T-helper 9 cell (primary cell): ENCODE data around the gene CYREN.
"Not testable (repeated sequence)": the region's sequence is repeated elsewhere in the genome, so short reads cannot be mapped to it uniquely, and the experiment has no call there.

Experiments used
- DNase-seq: peaks from one replicate; pipeline ENCODE4 v3.0.0-alpha.2; 2020
- total RNA-seq, 2 donors: gene quantifications; one replicate each; lab custom pipeline; 2026; lab: John Stamatoyannopoulos, UW

CYREN gene, protein sequence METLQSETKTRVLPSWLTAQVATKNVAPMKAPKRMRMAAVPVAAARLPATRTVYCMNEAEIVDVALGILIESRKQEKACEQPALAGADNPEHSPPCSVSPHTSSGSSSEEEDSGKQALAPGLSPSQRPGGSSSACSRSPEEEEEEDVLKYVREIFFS
- total RNA-seq, result 16.4 to 40.6 reads per million in 2 donors

GRCh38 chr7:135170274-135170997 lies at the start of gene CYREN:
Gene CYREN, minus strand, starts transcription at chr7:135170707. Its CDS starts 1,785 bp downstream, at chr7:135168922.
- peak; percentile 84 for DNase-seq

DNA sequence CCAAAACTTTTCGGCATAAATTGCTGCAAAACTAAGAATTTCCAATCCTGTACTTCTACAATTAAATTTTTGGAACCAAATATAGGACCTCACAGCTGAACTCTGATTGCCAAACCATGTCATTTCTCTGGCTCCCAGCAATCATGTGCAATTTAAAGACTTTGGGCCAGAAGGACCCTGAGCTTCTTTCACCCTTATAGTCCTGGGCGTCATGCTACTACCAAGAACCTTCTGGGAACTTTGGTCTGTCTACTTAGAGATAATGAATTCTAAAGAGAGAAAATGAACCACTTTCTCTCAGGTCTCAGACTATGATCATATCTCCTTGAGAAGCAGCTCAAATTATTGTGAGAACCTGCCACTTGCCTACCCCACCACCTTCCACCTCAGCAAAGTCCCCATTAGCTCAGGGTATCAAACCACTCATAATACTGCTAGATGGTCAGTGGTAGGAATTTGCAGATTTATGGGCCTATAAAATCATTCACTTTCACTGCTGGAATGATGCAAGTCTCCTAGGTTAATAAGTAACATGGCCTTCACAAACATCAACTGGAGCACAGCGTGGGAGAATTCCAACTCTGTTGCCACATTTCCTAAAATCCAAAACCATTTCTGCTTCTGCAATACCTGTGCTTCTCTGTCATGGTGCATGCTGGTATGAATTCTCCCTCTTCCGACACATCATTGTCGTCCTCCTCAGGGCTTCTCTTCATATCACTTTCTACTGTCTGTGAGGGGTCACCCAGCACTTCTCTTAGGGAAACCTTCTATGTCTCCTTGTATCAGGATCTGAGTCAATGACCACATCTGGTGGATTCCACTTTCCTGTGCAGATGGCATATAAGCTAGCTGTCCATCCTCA lies 47.4 kb upstream of the CYREN start:
- no peak for DNase-seq

DNA sequence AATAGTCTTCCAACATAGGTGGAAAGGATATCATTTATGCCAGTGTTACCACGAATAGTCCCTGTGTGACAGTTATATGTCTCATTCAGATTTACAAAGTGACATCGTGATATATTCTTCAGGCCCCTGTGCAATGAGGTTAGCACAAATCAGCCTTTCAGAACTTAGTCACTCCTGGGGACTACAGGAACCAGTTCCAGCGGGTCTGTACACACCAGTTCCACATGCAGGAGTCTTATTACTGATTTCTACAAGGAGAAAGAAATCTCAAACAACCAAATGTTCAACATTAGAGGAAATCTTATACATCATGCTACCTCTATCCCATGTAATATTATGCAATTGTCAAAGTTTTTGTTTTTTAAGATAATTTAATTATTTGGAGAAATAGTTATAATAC lies 45.2 kb upstream of the CYREN start:
- no peak for DNase-seq

- DNase-seq, result no peak
These were observed 44.7 kb upstream of the CYREN start for GRCh38 chr7:135215180-135215579.

GRCh38 chr7:135213831-135214230 lies 43.3 kb upstream of the CYREN start:
- no peak for DNase-seq

GRCh38 chr7:135211946-135212685 lies 41.6 kb upstream of the CYREN start:
- DNase-seq, result not testable (repeated sequence)

DNA sequence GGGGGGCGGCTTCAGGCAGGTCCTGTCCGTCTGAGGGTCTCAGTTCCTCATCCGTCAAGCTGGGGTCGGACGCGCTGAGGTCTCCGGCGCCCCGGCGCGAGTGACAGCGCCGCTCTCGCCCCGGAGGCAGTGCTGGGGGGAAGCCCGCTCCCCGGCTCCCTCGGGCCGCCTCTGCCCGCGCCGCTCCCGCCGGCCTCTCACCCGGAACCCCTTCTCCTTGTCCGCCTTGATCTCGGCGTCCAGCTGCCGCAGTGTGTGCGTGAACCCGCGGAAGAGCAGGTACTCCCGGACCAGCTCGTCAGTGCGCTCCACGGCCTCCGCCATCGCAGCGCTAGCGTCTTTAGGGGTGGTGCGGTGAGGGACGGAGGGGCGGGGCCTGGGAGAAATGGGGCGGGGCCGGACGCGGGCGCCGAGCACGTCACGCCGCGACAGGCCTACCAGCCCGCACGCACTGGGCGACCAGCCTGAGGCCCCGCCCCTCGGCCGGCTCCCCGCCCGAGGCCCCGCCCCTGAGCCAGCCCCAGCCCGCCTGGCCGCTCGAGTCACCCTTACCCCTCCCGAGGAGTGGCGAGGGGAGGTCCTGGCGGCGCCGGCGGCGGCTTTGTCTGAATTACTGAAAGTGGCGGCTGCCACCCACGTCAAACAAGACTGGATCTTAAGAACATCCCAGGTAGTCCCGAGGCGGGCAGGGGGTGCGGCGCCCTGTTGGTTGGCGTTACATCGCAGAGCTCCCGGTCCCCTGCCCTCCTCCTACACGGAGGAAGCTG lies 40.9 kb upstream of the CYREN start, which contains the start of gene WDR91:
Gene WDR91 (minus strand): TSS at position 348 of the 767 bp plus-strand sequence. CDS start 24 bp downstream, at position 324.
- peak; percentile 98 for DNase-seq

DNA sequence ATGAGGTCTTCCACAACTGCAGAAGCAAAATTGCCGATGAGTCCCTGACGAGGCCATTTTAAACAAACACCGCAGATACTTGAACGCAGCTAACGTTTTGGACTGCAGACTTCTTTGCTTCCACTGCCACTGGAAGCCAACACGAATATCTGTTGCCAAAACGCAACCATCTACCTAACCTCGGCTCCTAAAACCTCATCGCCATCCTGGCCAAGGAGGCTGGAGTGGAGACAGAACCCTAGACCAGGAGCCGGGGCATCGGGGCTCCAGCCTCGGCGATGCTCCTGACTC lies 40.3 kb upstream of the CYREN start:
- no peak for DNase-seq

GRCh38 chr7:135209225-135209834 lies 38.8 kb upstream of the CYREN start:
- no peak for DNase-seq

DNA sequence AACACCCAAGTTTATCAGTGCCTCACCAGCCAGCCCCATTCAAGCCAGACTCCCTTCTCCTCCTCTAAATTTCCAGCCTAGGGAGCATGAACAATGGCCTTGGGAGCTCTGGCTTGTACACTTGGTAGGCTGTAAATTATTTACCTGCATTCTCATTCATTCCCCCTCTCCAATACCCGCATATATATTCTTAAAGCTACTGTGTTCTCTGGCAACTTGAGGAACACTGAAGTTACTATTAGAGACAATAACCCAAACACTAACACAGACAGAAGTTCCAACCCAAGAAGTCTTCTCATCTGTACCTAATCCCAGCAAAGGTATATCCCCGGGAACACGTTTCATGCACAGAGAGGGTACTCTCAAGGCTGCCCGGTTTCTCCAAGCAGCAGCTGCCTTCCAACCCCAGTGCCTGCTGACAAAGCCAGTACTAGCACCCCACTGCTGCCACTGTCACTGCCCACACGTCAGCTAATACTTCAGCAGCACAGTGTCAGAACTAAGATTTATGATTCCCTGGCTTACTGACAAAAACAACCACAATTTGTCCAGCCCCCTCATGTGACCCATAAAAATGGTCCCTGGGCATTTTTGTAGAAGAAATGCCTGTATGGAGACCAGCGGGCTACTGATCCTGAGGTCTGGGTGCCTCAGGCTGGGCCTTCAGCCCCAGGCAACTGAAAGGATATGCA lies 37.7 kb upstream of the CYREN start:
- no peak for DNase-seq

- no peak for DNase-seq
These were observed 37.0 kb upstream of the CYREN start for GRCh38 chr7:135207406-135208101.

GRCh38 chr7:135206941-135207391 lies 36.5 kb upstream of the CYREN start:
- no peak for DNase-seq

- DNase-seq, result no peak
These were observed 35.3 kb upstream of the CYREN start for GRCh38 chr7:135205850-135206249.

DNA sequence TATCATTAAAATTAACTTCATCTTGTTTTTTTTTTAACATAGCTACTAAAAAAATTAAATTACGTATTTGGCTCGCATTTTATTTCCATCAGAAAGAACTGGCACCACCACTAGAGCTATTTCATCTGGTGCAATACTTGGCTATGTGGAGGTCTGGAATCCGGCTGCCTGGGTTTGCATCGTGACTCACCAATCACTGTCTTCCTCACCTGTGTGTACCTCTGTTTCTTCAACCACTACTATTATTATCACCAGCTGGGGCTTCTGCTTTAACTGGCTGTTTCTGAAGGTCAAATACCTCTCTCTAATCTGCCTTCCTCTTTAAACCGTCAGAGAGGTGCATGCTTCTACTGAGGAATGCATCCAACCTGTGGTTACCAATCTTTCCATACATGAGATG lies 34.4 kb upstream of the CYREN start:
- DNase-seq, result no peak

- no peak for DNase-seq
These were observed 33.8 kb upstream of the CYREN start for GRCh38 chr7:135204341-135204749.

DNA sequence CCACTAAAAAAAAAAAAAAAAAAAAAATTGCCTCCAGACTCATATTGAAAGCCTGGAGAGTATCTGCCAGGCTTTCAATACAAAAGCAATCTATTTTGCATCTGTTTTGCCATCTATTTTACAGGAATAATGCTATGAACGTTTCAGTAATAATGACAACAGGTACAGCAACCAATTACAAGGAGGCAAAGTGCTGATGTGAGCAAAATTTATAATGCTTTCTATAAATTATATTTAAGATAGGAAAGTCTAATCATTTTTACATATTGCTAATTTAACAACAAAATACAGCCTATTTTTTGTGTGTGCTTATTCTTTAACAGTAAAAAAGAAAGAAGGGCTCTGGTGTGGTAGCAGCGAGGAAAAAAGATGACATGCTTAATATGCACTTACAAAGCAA lies 30.8 kb upstream of the CYREN start:
- no peak for DNase-seq

- DNase-seq, result no peak
These were observed 30.4 kb upstream of the CYREN start for GRCh38 chr7:135200821-135201331.

- DNase-seq, result no peak
These were observed 28.9 kb upstream of the CYREN start for GRCh38 chr7:135199439-135199838.

DNA sequence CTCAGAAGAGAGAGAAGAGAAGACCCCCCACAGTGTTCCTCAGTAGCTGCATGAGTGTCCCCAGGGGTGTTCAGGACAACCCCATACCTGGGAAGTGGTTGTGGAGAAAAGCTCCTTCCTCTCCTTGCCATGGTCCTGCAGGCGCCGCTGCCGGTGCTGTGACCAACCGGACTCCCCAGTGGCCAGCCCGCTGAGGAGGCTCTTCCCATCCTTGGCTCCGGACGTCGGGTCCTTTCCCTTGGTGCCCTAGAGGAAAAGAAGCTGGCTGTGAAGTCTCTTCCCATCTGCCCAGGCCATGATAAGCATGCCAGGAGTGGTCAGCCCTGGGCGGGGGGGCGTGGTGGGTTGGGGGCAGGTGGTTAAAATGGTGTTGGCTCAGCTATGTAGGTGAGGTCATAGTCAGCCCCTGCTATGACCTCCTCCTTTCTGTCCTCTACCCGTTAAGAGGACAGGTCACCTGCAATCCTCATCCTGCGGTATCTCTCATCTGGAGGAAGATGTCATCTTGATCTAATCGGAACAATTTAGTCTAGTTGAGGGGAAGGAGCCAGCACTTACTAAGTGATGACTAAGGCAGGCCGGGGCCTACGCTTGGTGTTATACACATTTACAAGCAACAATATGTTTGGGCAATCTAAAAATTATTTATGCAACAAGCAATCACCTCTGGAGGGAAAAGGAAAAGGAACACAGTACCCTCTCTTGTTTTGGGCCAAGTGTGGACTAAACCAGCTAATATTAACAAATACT lies 27.6 kb upstream of the CYREN start:
- DNase-seq, result no peak
